GM11168 (cell line): ENCODE measurements around the gene TAF5L.
"Not testable (repeated sequence)": the region's sequence is repeated elsewhere in the genome, so short reads cannot be mapped to it uniquely, and the experiment has no call there.

Experiments used
- in situ Hi-C: fragments of 300-500 bp; cut with MboI; formaldehyde crosslinking; loops from one replicate; pipeline ENCODE4 v1.12.0; 2022; ENCODE audit warnings: low sequenced_read_pairs; ENCODE audit not compliant: unreplicated experiment

Gene TAF5L

GRCh38 chr1:229617351-229618100 lies 8.4 kb downstream of the TAF5L start:
- in situ Hi-C loops: no loop called here

- in situ Hi-C loops: no loop called here
These were observed 11.2 kb downstream of the TAF5L start for GRCh38 chr1:229614701-229615100.

GRCh38 chr1:229613938-229614337 lies 12.0 kb downstream of the TAF5L start:
- in situ Hi-C loops: no loop called here

GRCh38 chr1:229608590-229608989 lies 17.3 kb downstream of the TAF5L start:
- in situ Hi-C loops: no loop called here

- in situ Hi-C loops: no loop called here
These were observed 18.6 kb downstream of the TAF5L start for GRCh38 chr1:229607370-229607769.

- in situ Hi-C loops: no loop called here
These were observed 22.4 kb downstream of the TAF5L start for GRCh38 chr1:229603371-229604005.

- in situ Hi-C loops: no loop called here
These were observed 25.7 kb downstream of the TAF5L start for GRCh38 chr1:229600229-229600628.

- in situ Hi-C loops: no loop called here
These were observed 26.5 kb downstream of the TAF5L start for GRCh38 chr1:229599218-229599954.

- in situ Hi-C loops: no loop called here
These were observed 28.0 kb downstream of the TAF5L start for GRCh38 chr1:229597877-229598276.

GRCh38 chr1:229596925-229597699 lies 28.8 kb downstream of the TAF5L start:
- in situ Hi-C loops: no loop called here

- in situ Hi-C loops: not testable (repeated sequence)
These were observed 30.0 kb downstream of the TAF5L start for GRCh38 chr1:229595876-229596275.

- in situ Hi-C loops: no loop called here
These were observed 31.5 kb downstream of the TAF5L start for GRCh38 chr1:229594227-229595008.

- in situ Hi-C loops: no loop called here
These were observed 32.1 kb downstream of the TAF5L start for GRCh38 chr1:229593800-229594199.

- in situ Hi-C loops: no loop called here
These were observed 35.8 kb downstream of the TAF5L start for GRCh38 chr1:229590119-229590518.

- in situ Hi-C loops: no loop called here
These were observed 40.6 kb downstream of the TAF5L start for GRCh38 chr1:229585338-229585737.

GRCh38 chr1:229582715-229583114 lies 43.2 kb downstream of the TAF5L start:
- in situ Hi-C loops: no loop called here

GRCh38 chr1:229582011-229582694 lies 43.8 kb downstream of the TAF5L start:
- in situ Hi-C loops: no loop called here

- in situ Hi-C loops: no loop called here
These were observed 44.4 kb downstream of the TAF5L start for GRCh38 chr1:229581485-229581884.

GRCh38 chr1:229579059-229579673 lies 46.8 kb downstream of the TAF5L start:
- in situ Hi-C loops: no loop called here
